Suprapubic skin (tissue), 4 donors: ENCODE measurements around the gene GARNL3. TPM values are rescaled to one million over a fixed set of nuclear protein-coding genes. Genes with fewer than 3 reads are reported as not detected.

Experiments used
- DNase-seq, 2 donors: peaks; one replicate each; pipeline ENCODE4 v3.0.0-alpha.2; 2019; ENCODE audit warnings: low spot score in 2 of 2
- H3K27ac ChIP-seq: fragments of 200-600 bp; sonication (generic); one replicate; pipeline ENCODE4 v1.5.1; 2019
- H3K27me3 ChIP-seq: fragments of 200-600 bp; sonication (generic); one replicate; pipeline ENCODE4 v1.5.1; 2019
- H3K36me3 ChIP-seq: fragments of 200-600 bp; sonication (generic); one replicate; pipeline ENCODE4 v1.5.1; 2019
- H3K4me1 ChIP-seq: fragments of 200-600 bp; sonication (generic); one replicate; pipeline ENCODE4 v1.5.1; 2019
- H3K4me3 ChIP-seq: fragments of 200-600 bp; sonication (generic); one replicate; pipeline ENCODE4 v1.5.1; 2019; ENCODE audit warnings: mild to moderate bottlenecking
- H3K9me3 ChIP-seq: fragments of 200-600 bp; sonication (generic); one replicate; pipeline ENCODE4 v1.5.1; 2019
- CTCF ChIP-seq, 2 donors: fragments of 200-600 bp in 1 of 2; fragments of 450-650 bp in 1 of 2; sonication (generic) in 1 of 2; IDR thresholded peaks; one replicate each; pipeline ENCODE4 v1.5.1; 2016 to 2019; ENCODE audit warnings: antibody characterized with exemption in 2 of 2, mild to moderate bottlenecking in 1 of 2, moderate library complexity in 1 of 2
- EP300 ChIP-seq: sonication (generic); formaldehyde crosslinking; IDR thresholded peaks from one replicate; pipeline ENCODE4 v1.6.1; 2017; ENCODE audit warnings: antibody characterized with exemption
- POLR2A ChIP-seq, 2 donors: fragments of 450-650 bp; IDR thresholded peaks; one replicate each; pipeline ENCODE4 v1.6.1; 2017; ENCODE audit warnings: antibody characterized with exemption in 2 of 2, mild to moderate bottlenecking in 2 of 2, moderate library complexity in 2 of 2
- POLR2AphosphoS5 ChIP-seq, 3 donors: sonication (generic); formaldehyde crosslinking; IDR thresholded peaks; one replicate each; pipeline ENCODE4 v1.6.1; 2017; ENCODE audit warnings: antibody characterized with exemption in 3 of 3
- WGBS: methylation state at CpG from one replicate; pipeline ENCODE4 v1.1.5; 2018; 5-methylcytosine and 5-hydroxymethylcytosine counted together
- total RNA-seq, 4 donors: library from RNA; depleted of rRNA; stranded (reverse); fragments of >200 nt; gene quantifications; one replicate each; pipeline ENCODE4 v1.1.0, GENCODE V29; 2016

Gene GARNL3
- total RNA-seq, 4 donors from 2014 or later: 12.5 to 23.3 (median 18.4) TPM

DNA sequence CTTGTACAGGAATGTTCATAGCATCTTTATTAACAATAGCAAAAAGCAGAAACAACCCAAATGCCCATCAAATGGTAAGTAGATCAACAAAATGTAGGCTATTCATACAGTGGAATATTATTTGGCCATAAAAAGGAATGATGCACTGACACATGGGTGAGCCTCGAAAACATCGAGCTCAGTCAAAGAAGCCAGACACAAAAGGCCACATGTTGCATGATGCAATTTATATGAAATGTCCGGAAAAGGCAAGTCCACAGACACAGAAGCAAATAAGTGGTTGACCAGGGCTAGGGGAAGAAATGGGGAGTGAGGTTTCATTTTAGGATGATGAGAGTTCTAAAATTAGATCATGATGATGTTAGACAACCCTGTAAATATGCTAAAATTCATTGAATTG is 115.9 kb downstream of the GARNL3 start:
- H3K27me3 ChIP-seq: no peaks in the 10 kb centered on the region
- TF ChIP-seq POLR2A (IDR thresholded peaks at IDR 0.05) (no peak), EP300 (no peak), CTCF (IDR thresholded peaks at IDR 0.05) (no peak), POLR2AphosphoS5 (IDR thresholded peaks at IDR 0.05) (no peak)
- 93% methylated on average over 3 of the region's 3 CpGs for WGBS
- H3K27ac ChIP-seq: no peak overlapping the region
- no peak overlapping the region for H3K4me3 ChIP-seq
- H3K4me1 ChIP-seq: no peaks in the 10 kb centered on the region
- no peak for DNase-seq
- H3K36me3 ChIP-seq: no peaks in the 10 kb centered on the region
- no peaks in the 10 kb centered on the region for H3K9me3 ChIP-seq

DNA sequence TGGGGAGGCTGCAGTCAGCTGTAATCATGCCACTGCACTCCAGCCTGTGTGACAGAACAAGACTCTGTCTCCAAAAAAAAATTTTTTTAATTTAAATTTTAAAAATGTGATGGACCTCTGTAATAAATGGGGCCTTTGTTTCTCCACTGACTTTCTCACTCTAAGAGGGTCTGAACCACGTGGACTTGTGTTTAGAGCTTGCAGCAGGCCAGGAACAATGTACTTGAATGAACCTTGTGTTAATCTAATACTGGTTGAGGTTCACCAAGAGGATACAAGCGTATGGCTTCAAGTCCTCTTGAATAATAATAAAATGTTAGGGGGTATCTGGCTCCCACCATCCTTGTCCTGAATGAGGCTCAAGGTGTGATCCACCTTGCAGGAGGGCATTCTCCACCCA is 118.0 kb downstream of the GARNL3 start:
- DNase-seq: no peak
- Histone ChIP-seq H3K27ac (no peak overlapping the region), H3K4me3 (no peak overlapping the region), H3K9me3 (no peaks in the 10 kb centered on the region), H3K36me3 (no peaks in the 10 kb centered on the region), H3K27me3 (no peaks in the 10 kb centered on the region), H3K4me1 (no peaks in the 10 kb centered on the region)
- TF ChIP-seq CTCF (IDR thresholded peaks at IDR 0.05): no peak
- no peak for TF ChIP-seq EP300
- no peak for TF ChIP-seq POLR2A (IDR thresholded peaks at IDR 0.05)
- no peak for TF ChIP-seq POLR2AphosphoS5 (IDR thresholded peaks at IDR 0.05)
- 74% methylated on average over 2 of the region's 2 CpGs for WGBS

GRCh38 chr9:127384016-127384730 is 119.6 kb downstream of the GARNL3 start:
- H3K27ac ChIP-seq: no peak overlapping the region
- peak in 1 of 2 donors; percentile 41 for DNase-seq
- 82% methylated on average over 11 of the region's 11 CpGs for WGBS
- H3K36me3 ChIP-seq: no peaks in the 10 kb centered on the region
- H3K27me3 ChIP-seq: no peaks in the 10 kb centered on the region
- TF ChIP-seq POLR2AphosphoS5 (IDR thresholded peaks at IDR 0.05) (no peak), POLR2A (IDR thresholded peaks at IDR 0.05) (no peak), CTCF (IDR thresholded peaks at IDR 0.05) (no peak), EP300 (no peak)
- no peaks in the 10 kb centered on the region for H3K9me3 ChIP-seq
- no peak overlapping the region for H3K4me3 ChIP-seq
- peaks cover 11% of the 10 kb centered on the region for H3K4me1 ChIP-seq

GRCh38 chr9:127384901-127385300 is 120.3 kb downstream of the GARNL3 start:
- H3K4me3 ChIP-seq: no peak overlapping the region
- DNase-seq: peak in 1 of 2 donors; percentile 53
- H3K27ac ChIP-seq: no peak overlapping the region
- H3K4me1 ChIP-seq: peaks cover 11% of the 10 kb centered on the region
- no peaks in the 10 kb centered on the region for H3K27me3 ChIP-seq
- TF ChIP-seq POLR2AphosphoS5 (IDR thresholded peaks at IDR 0.05): no peak
- TF ChIP-seq CTCF (IDR thresholded peaks at IDR 0.05): no peak
- no peak for TF ChIP-seq EP300
- no peak for TF ChIP-seq POLR2A (IDR thresholded peaks at IDR 0.05)
- WGBS: 92% methylated on average over 13 of the region's 13 CpGs
- H3K36me3 ChIP-seq: no peaks in the 10 kb centered on the region
- no peaks in the 10 kb centered on the region for H3K9me3 ChIP-seq

- H3K27me3 ChIP-seq: no peaks in the 10 kb centered on the region
- WGBS: 92% methylated on average over 4 of the region's 4 CpGs
Measured at GRCh38 chr9:127386249-127386648, 121.7 kb downstream of the GARNL3 start.

More at GRCh38 chr9:127386249-127386648, 121.7 kb downstream of the GARNL3 start:
- no peak overlapping the region for H3K27ac ChIP-seq
- TF ChIP-seq CTCF (IDR thresholded peaks at IDR 0.05) (no peak), POLR2AphosphoS5 (IDR thresholded peaks at IDR 0.05) (no peak), EP300 (no peak), POLR2A (IDR thresholded peaks at IDR 0.05) (no peak)
- H3K4me3 ChIP-seq: no peak overlapping the region
- DNase-seq: no peak
- H3K36me3 ChIP-seq: peaks cover 6% of the 10 kb centered on the region
- H3K4me1 ChIP-seq: peaks cover 11% of the 10 kb centered on the region
- no peaks in the 10 kb centered on the region for H3K9me3 ChIP-seq
